Suprapubic skin (tissue), 4 donors: Measurements from ENCODE around the gene GPRASP1. TPM values are rescaled to one million over a fixed set of nuclear protein-coding genes. Genes with fewer than 3 reads are reported as not detected.

ENCODE experiments used
- DNase-seq, 2 donors: peaks; one replicate each; pipeline ENCODE4 v3.0.0-alpha.2; 2019; ENCODE audit warnings: low spot score in 2 of 2
- H3K27ac ChIP-seq: fragments of 200-600 bp; sonication (generic); one replicate; pipeline ENCODE4 v1.5.1; 2019
- H3K27me3 ChIP-seq: fragments of 200-600 bp; sonication (generic); one replicate; pipeline ENCODE4 v1.5.1; 2019
- H3K36me3 ChIP-seq: fragments of 200-600 bp; sonication (generic); one replicate; pipeline ENCODE4 v1.5.1; 2019
- H3K4me1 ChIP-seq: fragments of 200-600 bp; sonication (generic); one replicate; pipeline ENCODE4 v1.5.1; 2019
- H3K4me3 ChIP-seq: fragments of 200-600 bp; sonication (generic); one replicate; pipeline ENCODE4 v1.5.1; 2019; ENCODE audit warnings: mild to moderate bottlenecking
- H3K9me3 ChIP-seq: fragments of 200-600 bp; sonication (generic); one replicate; pipeline ENCODE4 v1.5.1; 2019
- EP300 ChIP-seq: sonication (generic); formaldehyde crosslinking; IDR thresholded peaks from one replicate; pipeline ENCODE4 v1.6.1; 2017; ENCODE audit warnings: antibody characterized with exemption
- POLR2A ChIP-seq, 2 donors: fragments of 450-650 bp; IDR thresholded peaks; one replicate each; pipeline ENCODE4 v1.6.1; 2017; ENCODE audit warnings: antibody characterized with exemption in 2 of 2, mild to moderate bottlenecking in 2 of 2, moderate library complexity in 2 of 2
- POLR2AphosphoS5 ChIP-seq, 3 donors: sonication (generic); formaldehyde crosslinking; IDR thresholded peaks; one replicate each; pipeline ENCODE4 v1.6.1; 2017; ENCODE audit warnings: antibody characterized with exemption in 3 of 3
- WGBS: methylation state at CpG from one replicate; pipeline ENCODE4 v1.1.5; 2018; 5-methylcytosine and 5-hydroxymethylcytosine counted together
- total RNA-seq, 4 donors: library from RNA; depleted of rRNA; stranded (reverse); fragments of >200 nt; gene quantifications; one replicate each; pipeline ENCODE4 v1.1.0, GENCODE V29; 2016
- TF ChIP-seq, protein P1 (sequence below), 2 donors: fragments of 200-600 bp in 1 of 2; fragments of 450-650 bp in 1 of 2; sonication (generic) in 1 of 2; IDR thresholded peaks; one replicate each; pipeline ENCODE4 v1.5.1; 2016 to 2019; ENCODE audit warnings: antibody characterized with exemption in 2 of 2, mild to moderate bottlenecking in 1 of 2, moderate library complexity in 1 of 2

GPRASP1 gene
- total RNA-seq, 4 donors from 2014 or later = 1.1 to 11.2 (median 3.3) TPM

DNA sequence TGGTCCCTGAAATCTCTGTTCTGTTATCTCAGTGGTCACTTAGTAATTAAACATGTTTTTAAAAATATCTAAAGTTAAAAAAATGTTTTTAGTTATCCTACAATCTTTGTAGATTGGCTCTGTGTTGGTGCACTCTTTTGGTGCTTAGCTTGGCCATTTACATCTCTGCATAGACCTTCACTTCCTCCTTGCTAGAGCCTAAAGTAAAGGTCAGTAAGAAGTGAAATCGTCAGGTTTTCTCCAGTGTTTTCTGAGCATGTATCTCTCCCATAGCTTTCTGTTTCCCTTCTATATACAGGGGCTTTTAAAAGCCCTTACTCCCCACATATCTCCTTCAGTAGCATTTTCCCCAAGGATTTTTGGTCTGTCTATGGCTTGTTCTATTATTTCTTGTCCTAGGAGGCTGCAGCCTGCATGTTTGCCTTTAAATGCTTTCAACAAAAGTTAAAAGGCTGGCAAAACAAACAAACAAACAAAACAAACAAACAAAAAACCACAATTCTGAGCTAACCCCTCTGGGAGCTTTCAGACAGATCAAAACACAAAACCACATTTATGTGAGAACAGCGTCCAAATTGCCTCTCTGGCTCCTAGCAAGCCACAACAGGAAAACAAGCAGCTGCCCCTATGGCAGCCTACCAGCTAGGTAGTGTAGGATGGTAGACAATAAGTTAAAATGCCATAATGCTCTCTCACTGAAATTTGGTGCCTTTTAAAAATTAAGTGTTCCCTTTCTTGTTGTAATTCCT, 33.7 kb downstream of the GPRASP1 start:
- Histone ChIP-seq H3K9me3 (no peaks in the 10 kb centered on the region), H3K27me3 (no peaks in the 10 kb centered on the region), H3K4me1 (no peaks in the 10 kb centered on the region), H3K36me3 (no peaks in the 10 kb centered on the region), H3K27ac (no peak overlapping the region), H3K4me3 (no peak overlapping the region)
- 53% methylated on average over 2 of the region's 2 CpGs for WGBS
- no peak for TF ChIP-seq EP300
- TF ChIP-seq POLR2AphosphoS5 (IDR thresholded peaks at IDR 0.05) = no peak
- TF ChIP-seq POLR2A (IDR thresholded peaks at IDR 0.05) = no peak
- TF ChIP-seq, protein P1, sequence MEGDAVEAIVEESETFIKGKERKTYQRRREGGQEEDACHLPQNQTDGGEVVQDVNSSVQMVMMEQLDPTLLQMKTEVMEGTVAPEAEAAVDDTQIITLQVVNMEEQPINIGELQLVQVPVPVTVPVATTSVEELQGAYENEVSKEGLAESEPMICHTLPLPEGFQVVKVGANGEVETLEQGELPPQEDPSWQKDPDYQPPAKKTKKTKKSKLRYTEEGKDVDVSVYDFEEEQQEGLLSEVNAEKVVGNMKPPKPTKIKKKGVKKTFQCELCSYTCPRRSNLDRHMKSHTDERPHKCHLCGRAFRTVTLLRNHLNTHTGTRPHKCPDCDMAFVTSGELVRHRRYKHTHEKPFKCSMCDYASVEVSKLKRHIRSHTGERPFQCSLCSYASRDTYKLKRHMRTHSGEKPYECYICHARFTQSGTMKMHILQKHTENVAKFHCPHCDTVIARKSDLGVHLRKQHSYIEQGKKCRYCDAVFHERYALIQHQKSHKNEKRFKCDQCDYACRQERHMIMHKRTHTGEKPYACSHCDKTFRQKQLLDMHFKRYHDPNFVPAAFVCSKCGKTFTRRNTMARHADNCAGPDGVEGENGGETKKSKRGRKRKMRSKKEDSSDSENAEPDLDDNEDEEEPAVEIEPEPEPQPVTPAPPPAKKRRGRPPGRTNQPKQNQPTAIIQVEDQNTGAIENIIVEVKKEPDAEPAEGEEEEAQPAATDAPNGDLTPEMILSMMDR (IDR thresholded peaks at IDR 0.05) = no peak
- DNase-seq = no peak

DNA sequence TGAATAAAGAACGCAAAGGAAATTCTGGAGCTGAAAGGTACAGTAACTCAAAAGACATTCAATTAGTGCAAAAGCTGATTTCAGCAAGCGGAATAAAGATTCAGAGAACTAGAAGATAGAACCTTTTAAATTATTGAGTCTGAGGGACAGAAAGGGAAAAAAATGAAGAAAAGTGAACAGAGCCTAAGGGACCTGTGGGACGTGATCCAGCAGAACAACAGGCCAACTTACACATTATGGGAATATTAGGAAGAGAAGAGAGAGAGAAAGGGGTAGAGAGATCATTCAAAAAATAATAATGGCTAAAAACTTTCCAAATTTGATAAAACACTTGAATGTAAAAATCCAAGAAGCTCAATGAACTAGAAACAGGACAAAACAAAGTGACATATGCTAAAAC, 43.5 kb downstream of the GPRASP1 start:
- no peaks in the 10 kb centered on the region for H3K27me3 ChIP-seq
- no peaks in the 10 kb centered on the region for H3K4me1 ChIP-seq
- no peak overlapping the region for H3K27ac ChIP-seq
- WGBS = 75% methylated on average over 3 of the region's 3 CpGs
- H3K4me3 ChIP-seq = no peak overlapping the region
- no peak for DNase-seq
- H3K36me3 ChIP-seq = no peaks in the 10 kb centered on the region
- H3K9me3 ChIP-seq = no peaks in the 10 kb centered on the region
- TF ChIP-seq POLR2A (IDR thresholded peaks at IDR 0.05) (no peak), POLR2AphosphoS5 (IDR thresholded peaks at IDR 0.05) (no peak), EP300 (no peak)
- TF ChIP-seq, protein P1 (IDR thresholded peaks at IDR 0.05) = no peak

DNA sequence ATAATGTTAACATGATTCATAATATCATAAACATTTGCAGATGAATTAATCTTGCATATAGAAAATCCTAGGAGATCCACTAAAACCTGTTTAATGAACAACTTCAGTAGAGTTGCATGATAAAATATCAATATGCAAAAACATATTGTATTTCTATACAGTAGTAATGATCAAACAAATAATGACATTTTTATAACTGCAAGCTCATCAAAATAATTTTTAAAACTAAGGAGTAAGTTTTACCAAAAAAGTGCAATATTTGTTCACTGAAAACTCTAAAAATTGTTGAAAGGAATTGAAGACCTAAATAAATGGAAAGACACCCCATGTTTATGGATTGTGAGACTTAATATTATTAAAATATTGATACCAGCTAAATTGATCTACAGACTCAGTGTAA, 45.0 kb downstream of the GPRASP1 start:
- H3K27me3 ChIP-seq = no peaks in the 10 kb centered on the region
- H3K4me1 ChIP-seq = no peaks in the 10 kb centered on the region
- no peaks in the 10 kb centered on the region for H3K36me3 ChIP-seq
- TF ChIP-seq, protein P1 (IDR thresholded peaks at IDR 0.05) = no peak
- TF ChIP-seq POLR2AphosphoS5 (IDR thresholded peaks at IDR 0.05) (no peak), POLR2A (IDR thresholded peaks at IDR 0.05) (no peak), EP300 (no peak)
- no peak overlapping the region for H3K27ac ChIP-seq
- H3K9me3 ChIP-seq = no peaks in the 10 kb centered on the region
- DNase-seq = no peak
- H3K4me3 ChIP-seq = no peak overlapping the region

DNA sequence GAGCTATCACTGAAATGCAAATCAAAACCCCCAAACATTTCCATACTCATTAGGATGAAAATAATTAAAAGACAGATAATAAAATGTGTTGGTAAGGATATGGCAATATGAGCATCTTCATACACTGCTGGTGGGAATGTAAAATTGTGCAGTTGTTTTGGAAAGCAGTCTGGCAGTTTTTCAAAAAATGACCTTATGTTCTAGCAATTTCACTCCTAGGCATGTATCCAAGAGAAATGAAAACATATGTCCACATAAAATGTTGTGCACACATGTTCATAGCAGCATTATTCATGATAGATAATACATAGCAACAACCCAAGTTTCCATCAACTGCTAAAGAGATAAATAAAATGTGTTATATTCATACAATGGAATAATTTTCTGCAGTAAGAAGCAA, 46.2 kb downstream of the GPRASP1 start:
- Histone ChIP-seq H3K4me3 (no peak overlapping the region), H3K36me3 (no peaks in the 10 kb centered on the region), H3K27ac (no peak overlapping the region), H3K4me1 (no peaks in the 10 kb centered on the region), H3K27me3 (no peaks in the 10 kb centered on the region), H3K9me3 (no peaks in the 10 kb centered on the region)
- no peak for DNase-seq
- no peak for TF ChIP-seq EP300
- TF ChIP-seq, protein P1 (IDR thresholded peaks at IDR 0.05) = no peak
- TF ChIP-seq POLR2AphosphoS5 (IDR thresholded peaks at IDR 0.05) = no peak
- TF ChIP-seq POLR2A (IDR thresholded peaks at IDR 0.05) = no peak

Other genes starting within 250 kb of the GPRASP1 start
- gene NXF2B, start 211.5 kb upstream of the GPRASP1 start, total RNA-seq = not detected
- gene TCP11X2, start 179.7 kb upstream of the GPRASP1 start, total RNA-seq = not detected
- gene TMSB15A, start 134.7 kb upstream of the GPRASP1 start, total RNA-seq = 1 to 10 TPM in 1 of 4 donors, not detected in 3; 2.4 TPM
- 10 to 100 TPM; 18.0 to 26.5 (median 22.1) TPM for gene ARMCX5, start 52.0 kb upstream of the GPRASP1 start, total RNA-seq
- gene GPRASP2, start 61.0 kb downstream of the GPRASP1 start, total RNA-seq = 1 to 10 TPM; 5.3 to 8.4 (median 7.4) TPM
- gene GPRASP3, start 69.3 kb downstream of the GPRASP1 start, total RNA-seq = 1 to 10 TPM; 2.9 to 5.1 (median 3.5) TPM